ENCODE results near the gene KDM4D. TPM values are rescaled to one million over a fixed set of nuclear protein-coding genes. Genes with fewer than 3 reads are reported as not detected.

The KDM4D gene
- total and polyA plus RNA-seq, 2 of the 8 experiments (the other 6 are each of a cell fraction or from before 2014, with no cell fraction given) = 1.5 to 4.5 TPM

DNA sequence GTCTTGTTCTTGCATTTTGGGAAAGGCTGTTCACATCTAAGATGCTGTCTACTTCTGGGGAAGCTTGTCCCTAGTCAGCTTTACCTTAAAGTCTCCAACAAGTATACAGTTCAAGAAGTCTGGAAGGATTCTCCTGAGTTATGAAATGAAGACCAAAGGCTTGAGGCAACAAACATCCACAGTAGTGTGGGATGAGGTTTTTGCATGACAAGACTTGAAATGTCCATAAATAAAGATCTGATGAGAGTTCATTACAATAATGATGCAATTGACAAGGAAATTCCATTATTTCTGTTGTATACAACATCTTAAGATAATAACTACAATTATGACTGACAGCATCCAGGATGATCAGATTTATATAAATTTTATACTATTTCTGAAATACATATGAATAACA lies 30.2 kb downstream of the KDM4D start:
- Histone ChIP-seq H3K4me3 (ENCODE audit: extremely low read depth in 1 of 4, insufficient read depth in 2 of 4, low read depth in 3 of 4, low read length in 4 of 4) (no peak overlapping the region), H2BK12ac (ENCODE audit: low read depth, low read length) (no peak overlapping the region), H4K5ac (ENCODE audit: insufficient read length, low read depth, low read length) (no peak overlapping the region), H2BK15ac (ENCODE audit: low read length) (no peak overlapping the region), H2AK5ac (ENCODE audit: low read depth, low read length) (no peak overlapping the region), H3K14ac (ENCODE audit: insufficient read length) (no peak overlapping the region), H3K18ac (ENCODE audit: extremely low read depth, low read length) (no peak overlapping the region), H4K8ac (ENCODE audit: extremely low read depth, insufficient read depth, low read length) (no peak overlapping the region), H4K91ac (replicated peaks; ENCODE audit: insufficient read length, low read length) (no peak overlapping the region), H3K4me1 (replicated peaks in 1 of 4; ENCODE audit: control insufficient read depth in 3 of 4, insufficient read depth in 4 of 4, low read length in 3 of 4) (no peaks in the 10 kb centered on the region), H3K27me3 (replicated peaks in 1 of 4; ENCODE audit: control insufficient read depth in 3 of 4, extremely low read depth in 1 of 4, insufficient read depth in 3 of 4, low read length in 3 of 4) (no peaks in the 10 kb centered on the region), H2AFZ (ENCODE audit: low read length) (no peak overlapping the region), H3K23me2 (ENCODE audit: low read depth, low read length) (no peaks in the 10 kb centered on the region), H2BK20ac (ENCODE audit: low read length) (no peak overlapping the region), H3K79me2 (ENCODE audit: control insufficient read depth in 1 of 2, insufficient read depth in 2 of 2, low read length in 2 of 2) (no peaks in the 10 kb centered on the region), H3K79me1 (ENCODE audit: low read depth, low read length) (no peaks in the 10 kb centered on the region), H3K9ac (replicated peaks in 1 of 4; ENCODE audit: extremely low read depth in 1 of 4, low read depth in 3 of 4, low read length in 3 of 4) (no peak overlapping the region), H3K4ac (replicated peaks; ENCODE audit: insufficient read length, low read depth, low read length) (no peak overlapping the region), H4K20me1 (replicated peaks in 1 of 2; ENCODE audit: control insufficient read depth in 1 of 2, insufficient read depth in 2 of 2, low read length in 2 of 2) (no peaks in the 10 kb centered on the region), H3K36me3 (ENCODE audit: control insufficient read depth in 2 of 4, insufficient read depth in 4 of 4, low read length in 3 of 4) (no peaks in the 10 kb centered on the region), H3K56ac (replicated peaks; ENCODE audit: insufficient read length, low read depth, low read length) (no peak overlapping the region), H3K23ac (ENCODE audit: insufficient read length) (no peak overlapping the region), H2BK120ac (replicated peaks; ENCODE audit: low read depth, low read length) (no peak overlapping the region), H3K4me2 (ENCODE audit: insufficient read depth in 1 of 2, low read depth in 2 of 2, low read length in 2 of 2) (no peak overlapping the region), H3K9me3 (ENCODE audit: insufficient read depth in 2 of 2, low read depth in 1 of 2, low read length in 1 of 2) (no peaks in the 10 kb centered on the region), H2BK5ac (ENCODE audit: low read depth, low read length) (no peak overlapping the region), H3K27ac (ENCODE audit: low read depth, low read length) (no peak overlapping the region)
- FAIRE-seq = no peak
- ChIA-PET CTCF (ENCODE audit: partially characterized antibody) (interaction anchor here (1.6 kb wide), 1 partner anchor 380 kb away, joined by 3 read pairs; no protein-coding TSS in a partner anchor), POLR2A (ENCODE audit: partially characterized antibody) (interaction anchor here (0.7 kb wide), 1 partner anchor 393 kb away, joined by 3 read pairs; no protein-coding TSS in a partner anchor)
- no peak for TF ChIP-seq FOSL1 (IDR thresholded peaks at IDR 0.05; ENCODE audit: insufficient read depth, low read depth, low read length)
- no peak for TF ChIP-seq RAD21 (IDR thresholded peaks at IDR 0.05 in 1 of 2, conservative IDR thresholded peaks at IDR 0.05 in 1 of 2; ENCODE audit: low read depth in 2 of 2, low read length in 2 of 2)
- TF ChIP-seq, protein P1, sequence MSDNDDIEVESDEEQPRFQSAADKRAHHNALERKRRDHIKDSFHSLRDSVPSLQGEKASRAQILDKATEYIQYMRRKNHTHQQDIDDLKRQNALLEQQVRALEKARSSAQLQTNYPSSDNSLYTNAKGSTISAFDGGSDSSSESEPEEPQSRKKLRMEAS (IDR thresholded peaks at IDR 0.05) = no peak
- no peak for TF ChIP-seq ASH2L (IDR thresholded peaks at IDR 0.05; ENCODE audit: low read length)
- TF ChIP-seq RNF2 (IDR thresholded peaks at IDR 0.05; ENCODE audit: borderline replicate concordance, low read depth, low read length, missing control alignments, poor library complexity, severe bottlenecking) = no peak
- TF ChIP-seq CTBP2 (IDR thresholded peaks at IDR 0.05; ENCODE audit: borderline replicate concordance, insufficient read depth, insufficient read length, low read length) = no peak
- DNase-seq (ENCODE audit: low read depth in 1 of 2, low spot score in 2 of 2) = no peak

All from H1 (cell line).